GM06990 (cell line): ENCODE data around the gene TRIM41.
"Not testable (repeated sequence)": the region's sequence is repeated elsewhere in the genome, so short reads cannot be mapped to it uniquely, and the experiment has no call there.

Experiments
- DNase-seq: peaks from one replicate; pipeline ENCODE4 v3.0.0-alpha.2; 2011; ENCODE audit not compliant: insufficient read length; ENCODE audit errors: extremely low read depth
- H3K27me3 ChIP-seq: replicated peaks from 2 replicates; pipeline ENCODE4 v1.6.0; 2011; ENCODE audit warnings: low read length; ENCODE audit not compliant: control insufficient read depth, insufficient read depth
- H3K36me3 ChIP-seq: 2 replicates; pipeline ENCODE4 v1.5.1; 2011; ENCODE audit warnings: low read length; ENCODE audit not compliant: control insufficient read depth, insufficient read depth
- H3K4me3 ChIP-seq: replicated peaks from 2 replicates; pipeline ENCODE4 v1.5.1; 2011; ENCODE audit warnings: low read depth, mild to moderate bottlenecking, control low read depth, low read length
- CTCF ChIP-seq: IDR thresholded peaks from 2 replicates; pipeline ENCODE4 v1.5.1; 2011; ENCODE audit warnings: low read length, control low read depth, mild to moderate bottlenecking, inconsistent platforms; ENCODE audit not compliant: insufficient read depth, poor library complexity, severe bottlenecking

TRIM41 gene

GRCh38 chr5:181212934-181213333 is 10.1 kb upstream of the TRIM41 start:
- no peak for TF ChIP-seq CTCF
- Histone ChIP-seq H3K27me3 (no peaks in the 10 kb centered on the region), H3K4me3 (no peak overlapping the region), H3K36me3 (no peaks in the 10 kb centered on the region)
- no peak for DNase-seq

GRCh38 chr5:181214249-181214648 is 8.8 kb upstream of the TRIM41 start:
- H3K27me3 ChIP-seq, H3K4me3 ChIP-seq, H3K36me3 ChIP-seq, DNase-seq: not testable (repeated sequence)

DNA sequence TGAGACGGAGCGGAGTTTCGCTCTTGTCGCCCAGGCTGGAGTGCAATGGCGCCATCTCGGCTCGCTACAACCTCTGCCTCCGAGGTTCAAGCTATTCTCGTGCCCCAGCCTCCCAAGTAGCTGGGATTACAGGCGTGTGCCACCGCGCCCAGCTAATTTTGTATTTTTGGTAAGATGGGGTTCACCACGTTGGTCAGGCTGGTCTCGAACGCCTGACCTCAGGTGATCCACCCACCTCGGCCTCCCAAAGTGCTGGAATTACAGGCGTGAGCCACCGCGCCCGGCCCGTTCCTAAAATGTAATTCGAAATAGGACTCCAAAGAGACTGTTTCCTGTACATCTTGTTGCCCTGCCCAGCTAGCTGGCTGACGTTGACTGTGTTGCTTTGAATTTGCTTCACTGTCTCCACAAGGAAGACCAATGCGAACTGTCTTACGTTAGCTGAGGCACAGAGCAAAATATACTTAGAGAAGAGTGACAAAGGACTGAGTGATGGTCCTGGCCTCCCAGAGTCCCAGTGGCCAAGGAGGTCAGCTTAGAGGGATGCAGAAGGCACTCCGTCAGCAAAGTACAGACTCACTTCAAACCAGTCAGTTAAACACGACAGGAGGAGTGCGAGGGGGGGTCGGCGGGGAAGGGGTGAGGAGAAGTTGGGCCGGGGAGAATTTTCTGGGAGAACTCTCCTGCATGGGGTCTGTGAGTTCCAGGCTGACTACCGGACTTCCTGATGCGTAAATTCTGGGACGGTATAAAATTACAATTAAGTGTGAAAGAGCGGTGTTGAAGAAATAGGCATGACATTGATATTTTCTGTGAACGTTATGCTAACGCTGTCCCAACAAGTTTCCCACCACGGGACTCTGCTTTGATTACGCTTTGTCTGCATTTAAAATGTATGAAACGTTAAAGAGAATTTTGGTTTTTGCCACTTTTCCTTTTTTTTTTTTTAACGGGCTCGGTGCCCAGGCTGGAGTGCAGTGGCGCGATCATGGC is 6.8 kb upstream of the TRIM41 start:
- H3K36me3 ChIP-seq = no peaks in the 10 kb centered on the region
- DNase-seq = peak; percentile 45
- H3K27me3 ChIP-seq = no peaks in the 10 kb centered on the region
- peak overlapping the region; percentile 57 for H3K4me3 ChIP-seq
- no peak for TF ChIP-seq CTCF

GRCh38 chr5:181217111-181217802 is 5.8 kb upstream of the TRIM41 start:
- DNase-seq = peak; percentile 78
- H3K4me3 ChIP-seq = peak overlapping the region; percentile 51
- no peaks in the 10 kb centered on the region for H3K27me3 ChIP-seq
- no peaks in the 10 kb centered on the region for H3K36me3 ChIP-seq
- peak; percentile 34 for TF ChIP-seq CTCF

- Histone ChIP-seq H3K36me3 (no peaks in the 10 kb centered on the region), H3K27me3 (no peaks in the 10 kb centered on the region), H3K4me3 (peak overlapping the region; percentile 51)
- no peak for TF ChIP-seq CTCF
- DNase-seq = no peak
Measured at GRCh38 chr5:181217803-181218062, 5.3 kb upstream of the TRIM41 start.

- no peak for DNase-seq
Measured at GRCh38 chr5:181218795-181219124, 4.3 kb upstream of the TRIM41 start.

More at GRCh38 chr5:181218795-181219124, 4.3 kb upstream of the TRIM41 start:
- H3K4me3 ChIP-seq = peak overlapping the region; percentile 34
- no peak for TF ChIP-seq CTCF
- no peaks in the 10 kb centered on the region for H3K27me3 ChIP-seq
- no peaks in the 10 kb centered on the region for H3K36me3 ChIP-seq
